Stimulated activated CD4-positive, alpha-beta T cell treated with anti-CD3 and anti-CD28 coated beads, TNF-alpha, amount 100 ng/mL, for 48 hours (primary cell): ENCODE data around the gene PLCG2.

ENCODE experiments used
- DNase-seq, 3 donors: peaks; one replicate each; pipeline ENCODE4 v3.0.0-alpha.2; 2020; ENCODE audit warnings: low read depth in 3 of 3

PLCG2 gene

GRCh38 chr16:81843683-81844082 lies 64.6 kb downstream of the PLCG2 start:
- DNase-seq, result no peak

- DNase-seq, result no peak
Measured at GRCh38 chr16:81846105-81846504, 67.0 kb downstream of the PLCG2 start.

- no peak for DNase-seq
Measured at GRCh38 chr16:81848306-81848853, 69.3 kb downstream of the PLCG2 start.

GRCh38 chr16:81850197-81850944 lies 71.3 kb downstream of the PLCG2 start:
- DNase-seq, result no peak

DNA sequence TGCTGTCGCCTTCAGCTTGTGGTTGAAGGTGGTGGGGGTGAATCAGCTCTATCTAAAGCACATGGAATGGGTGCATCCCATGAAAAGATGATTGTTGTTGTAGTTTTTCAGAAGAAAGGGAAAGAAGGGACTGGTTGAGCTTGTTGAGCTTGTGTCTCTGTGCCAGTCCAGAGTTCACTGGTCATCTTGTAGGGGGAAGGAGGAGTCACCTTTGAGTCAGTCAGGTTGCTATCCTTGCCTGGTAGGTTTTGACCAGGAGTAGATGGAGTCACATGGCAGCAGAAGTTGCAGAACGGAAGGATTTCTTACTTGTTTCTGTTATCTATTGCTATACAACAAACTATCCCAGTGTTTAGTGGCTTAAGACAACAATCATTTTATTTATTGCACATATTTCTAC lies 73.3 kb downstream of the PLCG2 start:
- no peak for DNase-seq

- no peak for DNase-seq
Measured at GRCh38 chr16:81855552-81856153, 76.6 kb downstream of the PLCG2 start.

GRCh38 chr16:81860287-81861266 lies 81.5 kb downstream of the PLCG2 start:
- no peak for DNase-seq

- DNase-seq, result no peak
Measured at GRCh38 chr16:81861503-81861902, 82.4 kb downstream of the PLCG2 start.

DNA sequence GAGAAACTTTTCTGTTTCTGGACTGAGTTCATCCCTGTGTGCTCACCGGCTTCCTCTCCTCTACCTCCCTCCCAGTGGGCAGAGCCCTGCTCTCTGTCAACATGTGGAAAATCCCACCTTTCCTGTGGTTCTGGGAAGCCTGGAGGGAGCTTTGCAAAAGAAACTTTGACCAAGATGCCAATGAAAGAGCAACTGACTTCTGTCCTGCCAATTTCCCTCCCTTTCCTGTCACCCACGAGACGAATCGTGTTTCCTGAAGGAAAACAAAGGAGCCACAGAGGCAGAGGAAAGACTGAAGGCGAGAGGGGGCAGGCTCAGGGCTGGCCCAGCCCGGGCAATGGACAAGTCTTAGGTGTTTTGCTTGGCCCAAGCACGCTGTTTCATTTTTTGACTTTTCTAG lies 82.8 kb downstream of the PLCG2 start:
- no peak for DNase-seq

GRCh38 chr16:81863630-81864352 lies 84.7 kb downstream of the PLCG2 start:
- DNase-seq, result no peak

- DNase-seq, result no peak
Measured at GRCh38 chr16:81864646-81865382, 85.7 kb downstream of the PLCG2 start.

- no peak for DNase-seq
Measured at GRCh38 chr16:81866820-81867440, 87.8 kb downstream of the PLCG2 start.

DNA sequence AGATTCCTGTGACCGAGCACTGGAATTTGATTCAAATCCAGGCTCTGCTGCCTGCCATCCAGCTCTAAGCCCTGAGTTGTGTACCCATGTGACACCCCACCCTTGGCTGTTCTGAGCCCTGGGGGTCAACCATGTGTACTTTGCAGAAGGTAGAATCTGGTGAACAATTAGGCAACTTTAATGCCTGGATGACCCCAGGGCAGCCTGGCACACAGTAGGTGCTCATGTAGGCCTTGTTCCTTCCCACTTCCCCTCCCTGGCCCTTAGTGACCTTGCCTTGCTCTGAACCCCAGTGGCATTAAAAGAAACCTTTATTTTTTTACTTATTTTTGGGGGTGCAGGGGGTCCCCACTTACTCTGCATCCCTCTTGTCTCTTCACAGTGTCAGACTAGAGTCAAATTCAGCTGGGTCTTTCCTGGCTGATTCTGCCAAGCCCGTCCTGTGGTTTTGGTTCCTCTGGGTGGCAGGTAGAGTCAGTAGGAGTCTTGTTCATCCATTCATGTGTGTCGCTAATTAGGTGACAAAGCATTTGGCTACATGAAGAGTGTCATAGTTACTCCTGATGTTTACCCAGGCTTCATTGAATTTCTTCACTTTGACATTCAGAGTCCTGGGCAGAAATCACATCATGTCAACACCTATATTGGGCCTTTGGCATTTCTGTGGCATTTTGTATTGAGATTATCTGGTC lies 89.1 kb downstream of the PLCG2 start:
- no peak for DNase-seq

DNA sequence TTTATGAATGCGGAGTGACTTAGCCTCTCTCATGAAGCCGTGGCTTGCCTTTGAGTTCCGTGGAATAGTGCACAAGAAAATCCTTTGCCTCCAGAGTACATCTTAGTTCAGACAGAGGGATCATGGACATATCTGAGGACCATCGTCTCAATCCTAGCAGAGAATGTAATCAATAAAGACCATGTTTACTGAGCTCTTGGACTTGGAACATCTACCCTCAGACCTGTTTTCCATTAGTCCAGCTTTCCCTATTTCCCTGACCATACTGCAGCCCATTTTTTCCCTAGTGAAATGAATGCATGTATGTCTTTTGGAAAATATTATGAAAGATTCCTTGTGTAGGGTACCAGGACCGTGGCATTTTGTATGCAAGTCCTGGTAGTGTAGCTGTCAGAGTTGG lies 90.2 kb downstream of the PLCG2 start:
- DNase-seq, result no peak

DNA sequence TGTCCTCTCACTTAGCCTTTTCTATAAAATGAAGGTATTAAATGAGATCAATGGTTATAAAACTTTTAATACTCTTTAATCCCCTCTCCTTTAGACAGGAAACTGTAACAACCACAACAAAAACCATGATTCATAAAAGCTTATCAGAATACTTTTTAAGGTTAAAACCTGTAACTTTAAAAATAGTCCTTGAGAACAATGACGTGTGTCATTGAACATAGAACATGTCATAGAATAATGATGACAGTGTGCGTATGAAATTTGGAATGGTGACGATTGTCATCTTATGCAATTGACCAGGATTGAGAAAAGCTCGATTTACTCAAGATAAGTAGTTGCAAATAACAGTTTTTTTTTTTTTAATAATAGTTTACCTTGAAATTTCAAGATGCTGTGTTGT lies 94.1 kb downstream of the PLCG2 start:
- DNase-seq, result no peak

- DNase-seq, result peak; percentile 21 to 42 (median 36)
Measured at GRCh38 chr16:81873843-81874752, 95.0 kb downstream of the PLCG2 start.

GRCh38 chr16:81875461-81875860 lies 96.4 kb downstream of the PLCG2 start:
- DNase-seq, result no peak

DNA sequence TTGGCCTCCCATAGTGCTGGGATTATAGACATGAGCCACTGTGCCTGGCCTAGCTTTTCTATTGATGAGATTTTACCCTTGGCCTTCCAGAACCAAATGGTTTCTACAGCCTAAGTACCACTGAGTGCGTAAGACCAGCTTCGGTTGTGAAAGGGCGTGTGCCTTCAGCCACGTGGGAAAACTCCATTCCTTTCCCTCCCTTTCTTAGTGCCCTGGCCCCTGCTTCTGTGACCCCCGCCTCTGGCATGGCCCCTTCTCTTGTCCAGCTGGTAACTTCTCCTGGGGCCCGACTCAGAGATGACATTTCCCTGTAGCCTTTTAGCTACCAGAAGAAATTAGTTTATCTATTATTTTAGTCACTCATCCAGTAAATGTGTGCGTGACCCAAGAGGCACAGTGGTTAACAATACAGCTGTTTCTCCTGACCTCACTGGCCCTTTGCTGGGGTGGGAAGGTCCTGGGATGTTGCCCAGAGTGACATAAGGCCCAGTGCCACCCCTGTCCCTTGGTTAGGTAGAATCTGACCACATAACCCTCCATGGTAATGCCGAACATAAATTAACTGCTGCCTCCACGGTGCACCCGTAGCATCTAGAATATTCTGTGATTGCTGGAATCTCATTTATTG lies 97.3 kb downstream of the PLCG2 start:
- no peak for DNase-seq
